OCI-LY1 (cell line): ENCODE results near the gene RINT1.

Source experiments
- EZH2 ChIP-seq: fragments of 200-600 bp; sonication (generic), shearing (Covaris generic); IDR thresholded peaks from 2 replicates; pipeline ENCODE4 v1.8.0; 2017; ENCODE audit warnings: borderline replicate concordance, mixed run types, mild to moderate bottlenecking, antibody characterized with exemption, low read length, moderate library complexity, mixed read lengths
- TF ChIP-seq, protein P1 (sequence below): fragments of 200-600 bp; sonication (generic), shearing (Covaris generic); IDR thresholded peaks from 2 replicates; pipeline ENCODE4 v1.5.1; 2017; ENCODE audit warnings: mild to moderate bottlenecking, antibody characterized with exemption, low read length, moderate library complexity, mixed read lengths

DNA sequence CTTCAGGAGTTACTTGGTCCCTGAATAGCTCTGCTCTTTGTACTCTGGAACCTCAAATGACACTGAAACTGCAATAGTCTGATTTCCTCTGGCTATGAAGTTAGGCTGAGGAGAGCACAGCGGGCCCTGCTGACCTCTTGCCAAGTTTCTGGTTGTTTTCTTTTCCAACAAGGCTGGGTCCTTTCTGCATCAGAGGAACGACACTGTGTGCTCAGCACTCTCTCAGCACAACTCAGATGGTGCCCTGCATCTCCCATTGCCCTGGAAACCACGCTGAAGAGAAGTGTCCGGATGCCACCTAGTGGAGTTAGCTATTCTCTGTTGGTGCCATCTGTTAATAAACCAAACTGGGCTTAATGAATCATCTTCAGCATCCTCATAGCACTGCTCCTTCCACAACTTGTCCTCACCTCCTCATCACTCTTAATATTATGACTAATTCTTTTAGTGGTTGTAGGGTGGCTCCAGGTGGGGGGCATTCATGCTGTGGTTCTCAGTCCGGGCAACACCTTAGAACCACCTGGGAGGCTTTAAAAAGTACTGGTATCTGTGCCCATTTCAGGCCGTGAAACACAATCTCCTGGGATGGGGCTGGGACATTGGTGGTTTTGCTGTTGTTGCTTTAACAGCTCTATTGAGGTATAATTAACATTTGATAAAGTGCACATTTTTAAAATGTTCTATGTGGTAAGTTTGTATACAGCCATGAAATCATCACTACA lies 57.5 kb downstream of the RINT1 start:
- TF ChIP-seq EZH2 = no peak
- TF ChIP-seq, protein P1, sequence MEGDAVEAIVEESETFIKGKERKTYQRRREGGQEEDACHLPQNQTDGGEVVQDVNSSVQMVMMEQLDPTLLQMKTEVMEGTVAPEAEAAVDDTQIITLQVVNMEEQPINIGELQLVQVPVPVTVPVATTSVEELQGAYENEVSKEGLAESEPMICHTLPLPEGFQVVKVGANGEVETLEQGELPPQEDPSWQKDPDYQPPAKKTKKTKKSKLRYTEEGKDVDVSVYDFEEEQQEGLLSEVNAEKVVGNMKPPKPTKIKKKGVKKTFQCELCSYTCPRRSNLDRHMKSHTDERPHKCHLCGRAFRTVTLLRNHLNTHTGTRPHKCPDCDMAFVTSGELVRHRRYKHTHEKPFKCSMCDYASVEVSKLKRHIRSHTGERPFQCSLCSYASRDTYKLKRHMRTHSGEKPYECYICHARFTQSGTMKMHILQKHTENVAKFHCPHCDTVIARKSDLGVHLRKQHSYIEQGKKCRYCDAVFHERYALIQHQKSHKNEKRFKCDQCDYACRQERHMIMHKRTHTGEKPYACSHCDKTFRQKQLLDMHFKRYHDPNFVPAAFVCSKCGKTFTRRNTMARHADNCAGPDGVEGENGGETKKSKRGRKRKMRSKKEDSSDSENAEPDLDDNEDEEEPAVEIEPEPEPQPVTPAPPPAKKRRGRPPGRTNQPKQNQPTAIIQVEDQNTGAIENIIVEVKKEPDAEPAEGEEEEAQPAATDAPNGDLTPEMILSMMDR = peak; percentile 98
